Muscle layer of duodenum (tissue), 2 donors: ENCODE data around the gene GABRE.

Source experiments
- H3K27ac ChIP-seq: one replicate; pipeline ENCODE4 v1.7.0; 2013; ENCODE audit warnings: mild to moderate bottlenecking, low read length
- H3K27me3 ChIP-seq: one replicate; pipeline ENCODE4 v1.7.0; 2013; ENCODE audit warnings: low read depth, mild to moderate bottlenecking, control low read depth, low read length
- H3K36me3 ChIP-seq, 2 donors: one replicate each; pipeline ENCODE4 v1.7.0; 2013; ENCODE audit warnings: low read length in 2 of 2, control low read depth in 1 of 2, mild to moderate bottlenecking in 1 of 2; ENCODE audit not compliant: insufficient read depth in 2 of 2, control insufficient read depth in 1 of 2
- H3K4me1 ChIP-seq, 2 donors: one replicate each; pipeline ENCODE4 v1.7.0; 2013; ENCODE audit warnings: low read length in 2 of 2, mild to moderate bottlenecking in 2 of 2, control low read depth in 1 of 2, moderate library complexity in 1 of 2; ENCODE audit not compliant: insufficient read depth in 2 of 2, control insufficient read depth in 1 of 2
- H3K4me3 ChIP-seq, 2 donors: one replicate each; pipeline ENCODE4 v1.7.0; 2013; ENCODE audit warnings: low read length in 2 of 2, low read depth in 1 of 2, mild to moderate bottlenecking in 1 of 2
- H3K9me3 ChIP-seq, 2 donors: one replicate each; pipeline ENCODE4 v1.7.0; 2013; ENCODE audit warnings: low read length in 2 of 2, control low read depth in 1 of 2, mild to moderate bottlenecking in 1 of 2; ENCODE audit not compliant: control insufficient read depth in 1 of 2
- donor health status: healthy.

The GABRE gene

GRCh38 chrX:151984328-151984727 lies 9.9 kb upstream of the GABRE start:
- Histone ChIP-seq H3K4me3 (no peak overlapping the region), H3K27ac (no peak overlapping the region), H3K9me3 (no peaks in the 10 kb centered on the region), H3K4me1 (peaks cover 0 to 5% of the 10 kb centered on the region in 2 donors), H3K27me3 (no peaks in the 10 kb centered on the region), H3K36me3 (no peaks in the 10 kb centered on the region)

- peaks cover 0 to 5% of the 10 kb centered on the region in 2 donors for H3K4me1 ChIP-seq
- H3K9me3 ChIP-seq = no peaks in the 10 kb centered on the region
- no peaks in the 10 kb centered on the region for H3K36me3 ChIP-seq
- H3K27me3 ChIP-seq = no peaks in the 10 kb centered on the region
- no peak overlapping the region for H3K4me3 ChIP-seq
- peak overlapping the region; percentile 16 for H3K27ac ChIP-seq
Measured at GRCh38 chrX:151983186-151983585, 8.7 kb upstream of the GABRE start.

GRCh38 chrX:151982222-151982621 lies 7.7 kb upstream of the GABRE start:
- Histone ChIP-seq H3K27me3 (no peaks in the 10 kb centered on the region), H3K4me1 (peaks cover 0 to 5% of the 10 kb centered on the region in 2 donors), H3K27ac (peak overlapping the region; percentile 31)

DNA sequence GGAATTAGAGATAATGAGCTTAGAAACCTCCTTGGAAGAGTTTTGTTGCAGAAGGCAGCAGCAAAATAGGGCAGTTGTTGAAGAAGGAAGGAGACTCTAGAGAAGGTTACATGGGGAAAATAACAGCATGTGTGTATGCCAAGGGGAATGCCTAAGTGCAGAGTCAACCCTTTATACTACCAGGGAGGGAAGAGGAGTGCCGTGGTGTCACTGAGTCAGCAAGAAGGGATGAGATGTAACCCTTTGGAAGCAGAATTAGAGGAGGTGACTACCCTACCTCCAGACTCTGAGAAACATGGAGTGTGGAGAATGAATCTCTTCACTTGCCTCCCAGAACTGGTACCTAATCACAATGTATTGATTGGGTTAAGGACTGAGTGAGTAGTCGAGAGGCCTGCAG lies 6.7 kb upstream of the GABRE start:
- H3K27me3 ChIP-seq = no peaks in the 10 kb centered on the region
- H3K9me3 ChIP-seq = no peaks in the 10 kb centered on the region
- H3K4me1 ChIP-seq = peaks cover 0 to 5% of the 10 kb centered on the region in 2 donors
- H3K27ac ChIP-seq = no peak overlapping the region
- H3K4me3 ChIP-seq = no peak overlapping the region
- H3K36me3 ChIP-seq = no peaks in the 10 kb centered on the region

More at GRCh38 chrX:151982222-151982621, 7.7 kb upstream of the GABRE start:
- no peak overlapping the region for H3K4me3 ChIP-seq
- no peaks in the 10 kb centered on the region for H3K36me3 ChIP-seq
- H3K9me3 ChIP-seq = no peaks in the 10 kb centered on the region

DNA sequence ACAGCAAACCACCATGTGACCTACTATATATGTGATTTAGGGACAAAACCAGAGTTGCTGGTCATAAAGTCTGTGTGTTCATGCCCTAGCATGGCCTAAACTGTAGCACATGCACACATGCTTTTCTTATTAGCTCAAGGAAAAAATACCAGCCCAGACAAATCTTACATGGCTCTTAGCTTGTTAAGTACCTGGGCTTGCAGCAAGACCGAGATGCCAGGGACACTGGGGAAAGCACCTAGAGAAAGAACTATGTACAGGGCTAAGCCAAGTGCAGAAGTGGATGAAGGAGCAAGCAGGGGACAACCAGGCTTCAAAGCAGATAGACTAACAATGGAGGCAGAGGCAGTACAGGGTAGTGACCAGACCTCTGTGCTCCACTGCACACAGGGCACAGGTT lies 3.4 kb upstream of the GABRE start:
- H3K27me3 ChIP-seq = no peaks in the 10 kb centered on the region
- no peak overlapping the region for H3K4me3 ChIP-seq
- H3K4me1 ChIP-seq = peaks cover 0 to 5% of the 10 kb centered on the region in 2 donors
- no peaks in the 10 kb centered on the region for H3K9me3 ChIP-seq
- no peak overlapping the region for H3K27ac ChIP-seq
- no peaks in the 10 kb centered on the region for H3K36me3 ChIP-seq

DNA sequence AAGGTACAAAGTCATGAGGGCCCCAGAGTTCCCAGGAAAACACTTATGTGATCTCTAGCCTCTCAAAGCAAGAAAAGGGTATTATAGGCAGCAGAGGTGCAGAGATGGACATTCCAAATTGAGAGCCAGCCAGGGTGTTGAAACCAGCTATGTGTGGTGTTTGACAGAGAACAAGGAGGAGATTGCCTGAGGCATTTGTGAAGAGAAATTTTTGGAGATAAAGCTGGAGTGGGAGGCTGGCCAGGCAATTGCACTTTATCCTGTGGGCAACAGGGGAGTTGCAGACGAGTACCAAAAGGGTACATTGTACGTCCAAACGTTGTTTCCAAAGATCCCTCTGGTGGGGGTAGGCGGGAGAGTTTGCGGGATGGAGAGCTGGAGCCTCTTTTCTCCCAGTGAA lies 2.5 kb upstream of the GABRE start:
- Histone ChIP-seq H3K27me3 (no peaks in the 10 kb centered on the region), H3K36me3 (no peaks in the 10 kb centered on the region), H3K9me3 (no peaks in the 10 kb centered on the region), H3K4me1 (peaks cover 0 to 5% of the 10 kb centered on the region in 2 donors), H3K4me3 (no peak overlapping the region), H3K27ac (no peak overlapping the region)

DNA sequence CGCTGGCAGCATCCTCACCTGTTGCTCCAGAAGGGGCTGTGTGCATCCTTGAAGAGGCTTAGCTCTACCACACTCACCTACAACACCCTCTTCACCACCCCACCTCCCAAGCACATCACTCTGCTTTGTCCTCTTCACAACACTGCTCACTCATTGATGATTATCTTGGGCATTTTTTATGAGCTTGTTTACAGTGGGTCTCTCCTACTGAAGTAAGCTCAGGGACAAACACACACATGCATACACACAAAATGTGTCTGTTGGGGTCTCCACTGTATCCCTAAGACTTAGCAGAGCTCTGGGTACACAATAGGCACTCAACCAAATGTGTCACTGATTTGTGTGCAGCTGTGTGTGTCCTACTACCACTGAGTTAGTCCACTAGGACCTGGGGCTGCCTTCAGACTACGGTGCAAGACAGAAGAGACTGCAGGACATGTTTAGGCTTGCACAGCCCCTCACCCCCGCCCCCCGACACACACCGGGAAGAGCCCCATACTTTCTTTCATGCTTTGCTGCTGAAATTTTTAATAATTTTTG lies 1.3 kb upstream of the GABRE start:
- no peak overlapping the region for H3K4me3 ChIP-seq
- no peak overlapping the region for H3K27ac ChIP-seq
- no peaks in the 10 kb centered on the region for H3K27me3 ChIP-seq

GRCh38 chrX:151975228-151975593 lies 735 bp upstream of the GABRE start:
- Histone ChIP-seq H3K27me3 (no peaks in the 10 kb centered on the region), H3K4me1 (no peaks in the 10 kb centered on the region), H3K36me3 (no peaks in the 10 kb centered on the region), H3K27ac (no peak overlapping the region), H3K9me3 (no peaks in the 10 kb centered on the region), H3K4me3 (peak overlapping the region in 1 of 2 donors; percentile 58)

More for the DNA sequence above, 1.3 kb upstream of the GABRE start:
- no peaks in the 10 kb centered on the region for H3K9me3 ChIP-seq
- H3K4me1 ChIP-seq = no peaks in the 10 kb centered on the region
- no peaks in the 10 kb centered on the region for H3K36me3 ChIP-seq

- Histone ChIP-seq H3K27ac (peak overlapping the region; percentile 51), H3K27me3 (no peaks in the 10 kb centered on the region), H3K4me3 (peak overlapping the region; percentile 55 to 58), H3K9me3 (no peaks in the 10 kb centered on the region), H3K36me3 (peaks cover 2 to 3% of the 10 kb centered on the region in 2 donors), H3K4me1 (no peaks in the 10 kb centered on the region)
Measured at GRCh38 chrX:151973851-151974335, 583 bp downstream of the GABRE start.

DNA sequence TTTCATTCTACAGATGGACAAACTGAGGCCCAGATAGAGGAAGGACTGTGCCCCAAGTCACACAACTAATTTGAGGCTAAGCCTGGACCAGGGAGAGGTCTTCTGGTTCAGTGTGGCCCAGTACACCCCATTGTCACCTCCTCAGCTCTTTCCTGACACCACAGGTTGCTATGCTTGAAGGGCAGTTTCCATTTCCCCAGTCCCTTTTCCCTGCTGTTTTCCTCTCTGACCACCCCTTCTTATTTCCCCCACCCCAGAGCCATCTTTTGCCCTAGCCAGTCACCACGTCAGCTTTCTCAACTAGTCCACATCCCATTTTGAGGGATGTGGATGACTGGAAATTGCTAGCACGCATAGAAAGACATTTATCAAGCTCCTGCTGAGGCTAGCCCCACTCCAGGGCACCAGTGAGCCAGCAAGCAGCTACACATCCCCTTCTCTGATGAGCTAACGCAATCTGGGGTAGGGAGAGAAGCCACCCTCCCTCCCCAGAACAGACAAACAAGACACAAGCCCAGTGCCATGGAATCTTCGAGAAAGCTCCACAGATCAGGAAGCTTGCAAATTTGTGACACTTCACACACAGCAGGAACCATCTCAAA lies 1.3 kb downstream of the GABRE start:
- Histone ChIP-seq H3K4me3 (peak overlapping the region; percentile 55 to 58), H3K36me3 (peaks cover 10% of the 10 kb centered on the region in 2 donors), H3K9me3 (no peaks in the 10 kb centered on the region), H3K27me3 (no peaks in the 10 kb centered on the region), H3K4me1 (no peaks in the 10 kb centered on the region), H3K27ac (peak overlapping the region; percentile 51)

DNA sequence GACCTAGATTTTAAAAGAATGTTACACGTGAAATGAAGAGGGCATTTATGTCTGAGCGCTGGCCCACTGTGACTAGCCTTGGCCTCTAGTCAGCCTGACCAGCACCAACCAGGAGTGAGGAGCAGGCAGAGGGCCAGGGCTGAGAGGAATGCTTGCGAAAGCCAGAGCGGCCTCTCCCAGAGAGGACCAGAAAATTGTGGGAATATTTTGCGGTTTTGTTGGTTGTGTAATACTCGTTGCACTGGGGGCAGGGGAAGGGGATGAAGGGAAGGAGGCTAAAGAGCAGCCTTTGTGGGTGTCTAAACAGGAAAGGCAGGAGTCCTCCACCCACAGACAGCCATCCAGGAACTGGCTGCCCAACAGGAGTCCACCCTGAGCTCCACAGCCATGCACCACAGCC lies 3.8 kb downstream of the GABRE start:
- Histone ChIP-seq H3K4me1 (no peaks in the 10 kb centered on the region), H3K27me3 (no peaks in the 10 kb centered on the region), H3K4me3 (no peak overlapping the region), H3K27ac (no peak overlapping the region), H3K36me3 (peaks cover 11 to 14% of the 10 kb centered on the region in 2 donors), H3K9me3 (no peaks in the 10 kb centered on the region)

DNA sequence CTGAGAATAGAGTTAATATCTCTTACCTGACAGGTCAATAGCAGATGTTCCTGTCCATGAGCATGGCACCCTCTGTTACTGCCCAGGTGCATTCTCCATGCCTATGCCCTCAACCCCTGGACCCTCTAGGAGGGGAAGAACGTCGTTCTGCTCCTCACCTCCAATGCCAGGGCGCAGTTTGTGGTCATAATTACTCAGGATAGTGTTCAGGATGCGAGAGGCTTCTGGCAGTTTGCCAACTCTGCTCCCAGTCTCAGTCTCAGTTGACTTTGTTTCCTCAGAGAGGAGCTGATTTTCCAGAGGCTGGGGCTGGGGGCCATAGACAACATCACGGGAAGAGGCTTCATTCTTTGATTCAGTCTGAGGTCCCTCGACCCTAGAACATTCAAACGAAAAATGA lies 4.4 kb downstream of the GABRE start:
- Histone ChIP-seq H3K4me3 (no peak overlapping the region), H3K36me3 (peaks cover 11 to 14% of the 10 kb centered on the region in 2 donors), H3K27me3 (no peaks in the 10 kb centered on the region), H3K4me1 (no peaks in the 10 kb centered on the region), H3K27ac (no peak overlapping the region), H3K9me3 (no peaks in the 10 kb centered on the region)
